CD4-positive, alpha-beta T cell treated with Interleukin-15 for 4 hours (primary cell): Measurements from ENCODE around the gene CDT1.
"Not testable (repeated sequence)": the region's sequence is repeated elsewhere in the genome, so short reads cannot be mapped to it uniquely, and the experiment has no call there.

Source experiments
- DNase-seq: peaks from one replicate; pipeline ENCODE4 v3.0.0-alpha.2; 2020; ENCODE audit warnings: low spot score

The CDT1 gene

GRCh38 chr16:88768071-88768783 is 35.4 kb upstream of the CDT1 start:
- DNase-seq: no peak

GRCh38 chr16:88769617-88770460 is 33.8 kb upstream of the CDT1 start:
- DNase-seq: no peak

- no peak for DNase-seq
Measured at GRCh38 chr16:88770461-88771293, 32.9 kb upstream of the CDT1 start.

- DNase-seq: no peak
Measured at GRCh38 chr16:88771294-88771772, 32.3 kb upstream of the CDT1 start.

GRCh38 chr16:88771781-88772180 is 31.8 kb upstream of the CDT1 start:
- not testable (repeated sequence) for DNase-seq

- DNase-seq: no peak
Measured at GRCh38 chr16:88772871-88773811, 30.4 kb upstream of the CDT1 start.

GRCh38 chr16:88773812-88774291 is 29.7 kb upstream of the CDT1 start:
- DNase-seq: no peak

GRCh38 chr16:88774544-88775393 is 28.8 kb upstream of the CDT1 start:
- DNase-seq: no peak

- DNase-seq: no peak
Measured at GRCh38 chr16:88775825-88776224, 27.8 kb upstream of the CDT1 start.

GRCh38 chr16:88777471-88778270 is 25.9 kb upstream of the CDT1 start:
- no peak for DNase-seq

- no peak for DNase-seq
Measured at GRCh38 chr16:88778271-88778525, 25.4 kb upstream of the CDT1 start.

- DNase-seq: no peak
Measured at GRCh38 chr16:88778541-88779065, 25.0 kb upstream of the CDT1 start.

GRCh38 chr16:88779406-88780141 is 24.0 kb upstream of the CDT1 start:
- no peak for DNase-seq

GRCh38 chr16:88780142-88781062 is 23.2 kb upstream of the CDT1 start:
- no peak for DNase-seq

GRCh38 chr16:88781140-88782077 is 22.2 kb upstream of the CDT1 start:
- peak; percentile 74 for DNase-seq
